Stimulated activated CD8-positive, alpha-beta memory T cell treated with anti-CD3 and anti-CD28 coated beads, Interleukin-2, amount 100 ng/mL, for 48 hours (primary cell): ENCODE data around the gene MBTPS1.

Experiments
- DNase-seq, 2 donors: peaks; one replicate each; pipeline ENCODE4 v3.0.0-alpha.2; 2020; ENCODE audit warnings: low read depth in 2 of 2

Gene MBTPS1

DNA sequence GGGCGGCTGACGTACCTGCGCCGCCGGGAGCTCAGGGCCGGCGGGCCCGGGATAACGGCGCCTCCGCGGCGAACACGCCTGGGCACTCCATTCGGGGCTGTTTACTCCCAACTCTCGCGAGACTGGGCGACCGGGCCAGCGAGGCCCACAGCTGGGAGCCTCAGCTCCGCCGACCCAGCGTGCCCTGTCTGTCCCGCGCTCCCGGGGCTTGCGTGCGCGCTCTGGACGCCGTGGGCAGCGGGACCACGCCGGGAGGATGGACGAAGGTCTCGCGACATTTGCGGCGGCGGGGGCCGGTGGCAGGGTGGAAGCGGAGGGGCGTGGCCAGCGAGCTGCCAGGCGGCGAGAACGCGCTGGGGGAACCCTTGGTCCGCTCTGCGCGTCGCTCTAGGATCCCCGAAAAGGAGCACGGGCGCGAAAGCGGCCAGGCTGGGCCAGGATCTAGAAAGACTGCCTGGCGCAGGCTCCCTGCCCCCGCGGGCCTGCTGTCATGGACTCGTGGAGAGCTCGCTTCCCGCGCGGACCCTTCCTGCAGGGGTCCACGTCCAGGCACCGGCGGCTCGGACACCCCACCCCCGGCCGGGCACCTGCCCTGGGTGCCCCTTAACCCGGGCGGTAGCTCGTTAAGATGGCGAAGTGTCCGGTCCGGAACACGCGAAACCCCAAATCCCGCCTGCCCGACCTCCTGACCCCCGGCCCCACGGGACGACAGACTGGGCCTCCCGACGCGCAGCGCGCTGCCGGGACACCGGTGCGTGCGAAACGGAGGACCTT, at the start of gene MBTPS1:
TSS of gene MBTPS1 (minus strand) at position 223 of the 774 bp plus-strand sequence. CDS start 15,159 bp downstream, outside the sequence.
- DNase-seq = peak; percentile 98 to 99

DNA sequence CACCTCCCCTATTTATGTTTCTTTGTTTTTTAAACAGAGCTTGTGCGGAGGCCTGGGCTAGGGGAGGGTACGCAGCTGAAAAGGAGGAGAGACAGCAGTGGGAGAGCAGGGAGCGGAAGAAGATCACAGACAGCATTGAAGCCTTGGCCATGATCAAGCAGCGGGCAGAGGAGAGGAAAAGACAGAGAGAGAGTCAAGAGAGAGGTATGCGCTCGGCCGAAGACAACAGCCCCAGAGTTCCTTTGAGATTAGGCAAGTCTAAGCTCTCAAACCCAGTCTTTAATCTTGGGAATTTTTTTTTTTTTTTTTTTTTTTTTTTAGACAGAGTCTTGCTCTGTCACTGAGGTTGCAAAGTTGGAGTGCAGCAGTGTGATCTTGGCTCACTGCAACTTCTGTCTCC, 49.0 kb upstream of the MBTPS1 start:
- no peak for DNase-seq

DNA sequence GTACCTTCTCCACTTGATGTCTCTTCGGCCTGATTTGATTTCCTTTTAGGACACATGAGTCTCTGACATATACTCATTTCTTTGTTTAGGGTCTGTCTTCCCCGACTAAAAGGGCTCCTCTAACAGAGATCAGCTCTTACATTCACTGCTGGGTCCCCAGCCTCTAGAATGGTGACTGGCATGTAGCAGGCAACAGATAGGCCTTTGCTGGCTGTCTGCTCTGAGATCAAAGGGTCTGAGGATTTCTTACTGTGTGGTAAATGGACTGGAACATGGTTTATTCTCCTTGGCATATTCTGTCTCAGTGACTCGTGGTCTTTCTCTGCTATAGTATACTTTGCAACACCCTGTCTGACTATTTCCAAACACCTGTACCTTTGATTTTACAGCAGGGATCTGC, 45.1 kb upstream of the MBTPS1 start:
- DNase-seq = no peak

DNA sequence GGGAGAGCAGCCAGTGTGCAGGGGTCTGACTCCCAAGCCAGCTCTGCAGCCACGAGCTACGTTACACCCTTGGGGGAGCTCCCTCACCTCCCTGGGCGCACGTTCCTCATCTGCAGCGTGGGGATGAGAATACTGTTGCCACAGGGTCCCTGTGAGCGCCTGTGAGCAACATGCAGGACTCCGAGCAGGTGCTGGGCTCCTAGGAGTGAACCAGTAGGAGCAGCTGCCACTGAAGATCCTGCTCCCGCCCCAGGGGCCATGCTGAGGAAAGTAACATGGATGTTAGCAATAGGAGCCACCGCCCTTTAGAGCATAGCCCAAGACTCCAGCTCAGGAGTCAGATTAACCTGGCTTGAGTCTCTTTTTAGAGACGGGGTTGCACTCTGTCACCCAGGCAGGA, 44.3 kb upstream of the MBTPS1 start:
- DNase-seq = no peak

DNA sequence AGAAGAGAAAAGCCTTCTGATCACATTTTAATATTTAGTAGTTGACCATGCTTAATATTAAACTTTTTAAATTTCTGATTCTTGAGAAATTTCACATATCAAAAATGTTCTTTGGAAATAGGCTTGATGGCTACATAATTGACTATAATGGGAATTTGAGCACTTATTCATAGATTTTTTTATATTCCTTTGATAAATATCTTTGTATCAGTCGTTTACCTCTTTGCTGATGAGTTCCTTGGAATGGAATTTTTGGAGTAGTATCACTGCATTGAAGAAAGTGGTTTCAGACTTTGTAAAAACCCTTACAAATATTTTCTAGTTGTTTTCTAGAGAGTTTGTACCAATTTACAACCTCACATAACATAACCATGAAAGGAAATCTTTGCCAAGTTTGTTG, 43.1 kb upstream of the MBTPS1 start:
- DNase-seq = no peak

DNA sequence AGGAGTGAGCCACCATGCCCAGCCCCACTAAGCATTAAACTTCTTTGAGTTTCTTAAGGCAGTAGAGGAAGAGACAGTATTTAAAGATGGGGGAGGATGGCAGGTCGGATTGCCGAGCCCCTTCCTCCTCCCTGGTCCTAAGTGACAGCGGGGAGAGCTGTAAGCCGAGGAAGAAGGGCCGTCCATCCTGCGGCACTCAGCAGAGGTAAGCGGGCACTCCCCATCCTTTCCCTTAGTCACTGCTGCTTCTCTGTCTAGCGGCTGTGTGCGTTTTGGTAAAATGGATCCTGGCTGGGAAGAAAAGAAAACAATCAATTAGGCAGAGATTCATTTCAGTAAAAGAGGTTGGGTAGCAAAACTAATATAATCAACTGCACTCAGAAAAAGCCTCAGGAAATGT, 42.3 kb upstream of the MBTPS1 start:
- DNase-seq = no peak

DNA sequence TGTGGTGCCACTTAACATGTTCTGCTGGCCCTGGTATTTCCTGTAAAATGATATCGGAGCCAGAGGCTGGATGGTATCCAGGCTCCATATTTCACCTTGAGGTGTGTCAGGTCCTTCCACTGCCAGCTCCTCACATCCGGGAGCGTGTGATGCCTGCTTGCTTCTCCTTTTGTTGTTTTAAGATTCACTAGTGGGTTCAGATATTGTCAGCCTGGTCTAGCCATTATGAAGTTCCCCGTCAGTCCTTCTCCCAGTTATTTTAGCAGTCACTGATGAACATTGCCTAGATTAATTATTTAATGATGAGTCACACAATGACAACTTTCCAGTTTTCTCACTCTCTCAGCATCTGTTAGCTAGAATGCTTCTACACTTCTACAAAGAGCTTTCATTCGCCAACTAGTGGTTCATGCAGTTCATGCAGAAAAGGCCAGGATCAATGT, 39.6 kb upstream of the MBTPS1 start:
- DNase-seq = no peak

DNA sequence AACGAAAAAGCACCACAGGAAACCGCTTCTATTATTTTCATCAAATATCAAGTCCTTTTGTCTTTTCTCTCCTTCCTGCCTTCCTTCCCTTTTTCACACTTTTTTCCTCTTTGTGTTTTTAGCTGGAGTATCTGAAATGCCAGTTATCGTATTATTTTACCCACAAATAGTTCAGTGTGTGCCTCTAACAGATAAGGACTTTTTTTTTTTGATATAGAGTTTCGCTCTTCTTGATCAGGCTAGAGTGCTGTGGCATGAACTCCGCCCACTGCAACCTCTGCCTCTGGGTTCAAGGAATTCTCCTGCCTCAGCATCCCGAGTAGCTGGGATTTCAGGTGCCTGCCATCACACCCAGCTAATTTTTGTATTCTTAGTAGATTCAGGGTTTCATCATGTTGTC, 39.0 kb upstream of the MBTPS1 start:
- no peak for DNase-seq

DNA sequence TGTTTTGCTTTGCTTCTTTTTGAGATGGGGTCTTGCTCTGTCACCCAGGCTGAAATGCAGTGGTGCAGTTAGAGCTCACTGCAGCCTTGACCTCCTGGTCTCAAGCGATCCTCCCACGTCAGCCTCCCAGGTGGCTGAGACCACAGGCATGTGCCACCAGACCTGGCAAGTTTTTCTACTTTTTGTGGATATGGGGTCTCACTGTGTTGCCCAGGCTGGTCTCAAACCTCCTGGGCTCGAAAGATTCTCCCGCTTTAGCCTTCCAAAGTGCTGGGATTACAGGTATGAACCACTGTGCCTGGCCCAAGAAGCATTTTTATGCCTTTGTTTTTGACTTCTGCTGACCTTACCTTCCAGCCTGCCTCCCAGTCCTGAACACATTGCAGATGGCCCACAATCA, 38.5 kb upstream of the MBTPS1 start:
- no peak for DNase-seq

DNA sequence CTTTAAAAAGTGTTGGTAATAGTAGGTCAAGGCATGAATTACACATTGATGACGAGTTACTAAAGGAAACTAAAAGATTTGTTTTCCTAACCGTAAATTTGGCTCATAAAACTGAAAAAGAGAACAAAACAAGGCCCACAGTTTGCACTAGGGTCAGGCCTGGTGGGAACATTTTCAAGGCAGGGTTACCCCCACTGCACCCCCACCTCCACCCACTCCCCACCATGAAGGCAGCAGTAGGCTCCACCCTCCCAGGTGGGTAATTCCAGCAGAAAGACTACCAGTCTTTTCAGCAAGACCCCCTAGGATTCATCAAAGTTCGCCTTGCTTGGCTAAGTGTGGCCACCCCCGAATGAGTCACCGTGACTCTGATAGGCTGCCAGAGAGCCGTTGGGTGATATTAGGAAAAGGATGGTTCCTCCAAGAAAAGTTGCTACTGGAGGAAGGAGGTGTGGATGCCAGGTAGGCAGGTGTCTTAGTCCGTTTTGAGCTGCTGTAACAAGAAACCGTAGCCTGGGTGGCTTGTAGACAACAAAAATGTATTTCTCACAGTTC, 37.0 kb upstream of the MBTPS1 start:
- no peak for DNase-seq

DNA sequence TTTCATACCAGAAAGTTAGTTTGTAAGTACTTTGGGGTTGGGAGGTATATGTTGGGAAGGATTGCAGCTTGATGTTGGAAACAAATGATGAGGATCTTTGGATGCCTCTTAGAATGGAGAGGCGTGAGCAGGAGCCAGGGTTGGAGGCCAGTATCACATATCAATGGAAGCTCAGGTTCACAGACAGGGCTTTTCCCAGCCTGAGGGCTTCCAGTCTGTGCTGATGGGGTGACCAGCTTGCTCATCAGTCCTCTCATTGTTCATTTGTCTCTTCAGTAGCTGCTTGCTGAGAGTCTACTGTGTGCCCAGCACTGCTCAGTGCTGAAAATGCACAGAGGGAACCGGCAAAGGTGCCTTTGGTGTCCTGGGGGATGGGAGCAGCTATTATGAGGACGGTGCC, 34.2 kb upstream of the MBTPS1 start:
- no peak for DNase-seq

DNA sequence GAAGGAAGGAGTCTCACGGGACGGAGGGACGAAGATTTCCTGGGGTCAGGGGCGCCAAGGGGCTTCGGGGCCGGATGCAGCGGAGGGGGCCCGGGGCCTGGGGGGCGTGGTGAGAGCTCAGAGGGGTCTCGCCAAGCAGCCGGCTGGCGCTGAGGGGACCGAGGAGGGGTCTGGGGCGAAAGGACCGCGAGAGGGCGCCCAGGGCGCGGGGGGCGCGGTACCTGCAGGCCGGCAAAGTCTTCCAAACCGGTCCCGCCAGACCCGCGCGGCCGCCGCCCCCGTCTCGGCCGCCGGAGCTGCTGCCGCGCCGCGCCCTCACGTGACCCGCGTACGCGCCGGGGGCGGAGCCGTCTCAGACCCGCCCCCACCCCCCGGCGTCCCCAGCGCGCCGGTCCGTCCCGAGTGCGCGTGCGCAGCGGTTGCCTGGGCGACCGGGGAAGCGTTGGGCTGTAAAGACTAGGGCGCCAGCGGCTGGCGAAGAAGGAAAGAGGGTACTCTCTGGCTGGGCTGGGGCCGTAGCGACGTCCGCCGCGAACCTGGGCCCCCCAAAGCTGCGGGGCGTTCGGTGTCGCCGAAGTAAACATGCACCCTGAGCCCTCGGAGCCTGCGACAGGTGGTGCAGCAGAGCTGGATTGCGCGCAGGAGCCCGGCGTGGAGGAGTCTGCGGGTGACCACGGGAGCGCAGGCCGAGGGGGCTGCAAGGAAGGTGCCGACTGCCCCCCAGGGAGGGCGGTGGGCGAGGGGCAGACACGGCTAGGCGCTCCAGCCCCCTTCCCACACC, 28.3 kb upstream of the MBTPS1 start, which contains the start of the genes DNAAF1 and HSDL1:
TSS of gene DNAAF1 (plus strand) at position 450 of the 781 bp plus-strand sequence. CDS start at position 583, 133 bp downstream.
TSS of gene HSDL1 (minus strand) at position 319 of the 781 bp plus-strand sequence. CDS start 13,856 bp downstream, outside the sequence.
- peak; percentile 88 to 93 for DNase-seq

DNA sequence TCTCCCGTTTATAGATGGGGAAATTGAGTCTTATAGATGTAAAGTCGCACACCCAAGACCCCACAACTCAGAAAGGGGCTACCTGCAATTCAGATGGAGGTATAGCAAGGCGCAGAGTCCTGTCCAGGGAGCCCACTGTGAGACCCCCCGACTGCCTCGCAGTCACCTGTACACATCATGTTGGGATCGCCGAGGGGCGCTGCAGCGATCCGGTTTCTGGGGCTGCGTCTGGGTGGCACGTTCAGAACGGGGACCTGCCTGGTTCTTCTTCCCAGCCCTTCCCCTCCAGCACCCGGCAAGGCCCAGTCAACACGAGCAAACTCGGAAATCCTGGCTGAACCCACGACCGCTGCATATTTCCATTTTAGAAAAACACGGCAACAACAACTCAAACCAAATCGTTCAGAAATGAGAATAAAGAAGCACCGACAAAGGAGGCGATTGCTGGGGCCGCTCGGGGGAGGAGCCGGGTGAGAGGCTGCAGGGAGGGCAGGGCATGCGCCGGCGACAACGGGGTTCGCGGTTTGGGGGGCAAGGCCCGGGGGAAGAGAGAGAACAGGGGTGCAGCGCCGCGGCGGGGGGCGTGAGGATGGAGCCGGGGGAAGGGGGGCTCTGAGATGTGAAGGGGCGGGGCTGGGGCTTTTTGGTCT, 27.6 kb upstream of the MBTPS1 start:
- DNase-seq = peak in 1 of 2 donors; percentile 26

DNA sequence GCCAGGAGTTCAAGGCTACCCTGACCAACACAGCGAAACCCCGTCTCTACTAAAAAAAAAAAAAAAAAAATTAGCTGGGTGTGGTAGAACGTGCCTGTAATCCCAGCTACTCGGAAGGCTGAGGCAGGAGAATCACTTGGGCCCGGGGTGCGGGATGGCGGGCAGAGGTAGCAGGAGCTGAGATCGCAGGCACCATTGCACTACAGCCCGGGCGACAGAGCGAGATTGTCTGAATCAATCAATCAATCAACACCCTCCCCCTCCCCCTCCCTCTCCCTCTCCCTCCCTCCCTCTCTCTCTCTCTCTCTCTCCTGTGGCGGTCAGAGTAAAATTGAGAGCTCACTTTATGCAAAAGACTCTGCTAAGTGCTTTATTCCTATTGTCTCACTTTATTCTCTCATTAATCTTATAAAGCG, 27.1 kb upstream of the MBTPS1 start:
- no peak for DNase-seq

DNA sequence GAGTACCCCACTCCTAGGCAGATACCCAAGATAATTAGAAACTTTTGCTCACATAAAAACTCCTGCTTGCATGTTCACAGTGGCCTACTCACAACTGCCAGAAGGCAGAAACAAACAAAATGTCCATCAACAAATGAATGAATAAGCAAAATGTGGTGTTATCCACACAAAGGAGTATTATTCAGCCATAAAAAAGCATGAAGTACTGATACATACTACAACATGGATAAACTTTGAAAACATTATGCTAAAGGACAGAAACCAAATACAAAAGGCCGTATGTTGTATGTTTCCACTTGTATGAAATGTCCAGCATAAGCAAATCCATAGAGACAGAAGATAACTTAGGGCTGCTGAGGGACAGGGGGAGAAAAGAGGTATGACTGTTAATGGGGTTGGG, 26.3 kb upstream of the MBTPS1 start:
- no peak for DNase-seq

DNA sequence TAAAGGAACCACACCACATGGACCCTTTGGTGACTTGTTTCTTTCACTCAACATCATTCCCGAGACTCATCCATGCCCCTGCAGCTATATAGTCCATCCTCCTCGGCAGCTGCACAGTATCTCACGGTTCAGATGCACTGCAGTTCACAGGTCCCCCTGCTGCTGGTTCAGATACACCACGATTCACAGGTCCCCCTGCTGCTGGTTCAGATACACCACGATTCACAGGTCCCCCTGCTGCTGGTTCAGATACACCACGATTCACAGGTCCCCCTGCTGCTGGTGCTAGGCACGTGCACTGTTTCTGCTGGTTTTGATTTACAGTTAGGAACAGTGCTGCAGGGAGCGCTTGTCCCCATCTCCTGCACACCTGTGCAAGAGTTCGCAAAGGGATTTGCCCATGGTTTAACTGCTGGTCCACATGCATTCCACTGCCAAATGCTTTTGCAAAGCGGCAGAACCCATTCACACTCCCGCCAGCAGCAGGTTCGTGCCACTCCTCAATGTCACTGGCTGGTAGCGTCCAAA, 24.5 kb upstream of the MBTPS1 start:
- DNase-seq = no peak

DNA sequence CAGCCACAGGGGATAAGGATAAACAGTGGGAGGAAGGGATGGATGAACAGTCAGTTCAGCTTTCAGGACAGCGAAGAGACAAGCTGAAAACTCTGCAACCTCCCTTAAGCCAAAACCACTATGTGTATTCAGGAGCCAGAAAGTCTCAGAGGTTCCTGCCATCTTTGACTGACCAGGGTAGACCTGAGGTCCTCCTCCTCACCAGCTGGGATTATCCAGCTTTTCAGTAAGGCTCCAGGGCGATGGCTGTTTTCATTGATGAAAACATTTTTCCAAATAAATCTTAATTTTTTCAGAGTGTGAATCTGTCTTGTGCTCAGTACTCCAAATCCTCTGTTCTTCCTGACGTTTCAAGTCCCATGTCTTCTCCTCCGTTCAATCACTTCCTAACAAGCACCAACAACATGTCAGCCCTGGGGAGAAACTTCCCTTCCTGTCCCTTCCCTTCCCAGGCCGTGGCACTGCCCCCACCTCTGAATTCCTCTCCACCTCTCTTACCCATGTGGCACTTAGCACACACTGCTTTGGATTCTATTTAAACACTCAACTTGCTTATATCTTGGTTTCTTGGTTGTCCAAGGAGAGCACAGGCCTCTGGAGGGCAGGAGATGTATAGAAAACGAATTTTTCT, 23.0 kb upstream of the MBTPS1 start:
- no peak for DNase-seq

DNA sequence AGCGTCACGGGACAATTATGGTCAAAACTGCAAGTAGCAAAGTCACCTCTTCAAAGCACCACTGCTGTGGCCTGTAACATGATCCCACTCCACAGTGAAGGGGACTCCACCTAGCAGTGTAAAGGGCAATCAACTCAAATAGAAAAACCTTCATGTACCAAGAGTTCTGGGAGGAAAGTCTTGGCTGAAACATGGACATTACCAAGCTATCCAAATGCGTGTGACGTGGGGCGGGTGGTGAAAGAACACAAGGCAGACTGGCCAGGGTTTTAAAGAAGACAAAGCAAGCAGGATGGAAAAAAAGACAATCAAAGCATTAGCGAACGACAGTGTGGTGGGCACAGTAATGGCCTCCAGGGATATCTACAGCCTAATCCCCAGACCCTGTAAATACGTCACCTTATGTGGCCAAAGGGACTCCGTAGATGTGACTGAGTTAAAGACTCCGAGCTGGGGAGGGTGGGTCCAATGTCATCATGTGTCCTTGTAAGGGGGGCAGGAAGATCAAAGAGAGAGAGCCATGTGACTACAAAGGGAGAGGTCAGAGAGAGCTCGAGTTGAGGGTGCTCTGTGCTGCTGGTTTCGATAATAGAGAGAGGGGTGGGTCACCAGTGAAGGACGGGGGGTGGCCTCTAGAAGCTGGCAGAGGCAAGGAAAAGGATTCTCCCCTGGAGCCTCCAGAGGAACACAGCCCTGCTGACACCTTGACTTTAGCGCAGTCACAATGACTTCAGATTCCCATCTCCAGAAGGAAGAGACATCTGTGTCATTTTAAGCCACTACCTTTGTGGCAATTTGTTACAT, 22.3 kb upstream of the MBTPS1 start:
- DNase-seq = peak in 1 of 2 donors; percentile 9

DNA sequence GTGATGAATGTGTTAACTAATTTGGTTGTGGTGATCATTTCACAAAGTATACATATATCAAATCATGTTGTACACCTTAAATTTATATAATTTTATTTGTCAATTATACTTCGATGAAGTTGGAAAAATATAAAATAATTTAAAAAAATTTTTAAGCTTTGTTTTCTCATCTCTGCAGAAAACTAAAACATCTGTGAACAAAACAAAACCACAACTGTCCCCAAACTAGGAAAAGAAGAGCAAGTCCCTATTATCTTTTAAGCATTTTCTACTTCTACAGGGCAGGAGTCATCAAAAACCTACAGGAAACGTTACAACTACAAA, 21.7 kb upstream of the MBTPS1 start:
- no peak for DNase-seq

DNA sequence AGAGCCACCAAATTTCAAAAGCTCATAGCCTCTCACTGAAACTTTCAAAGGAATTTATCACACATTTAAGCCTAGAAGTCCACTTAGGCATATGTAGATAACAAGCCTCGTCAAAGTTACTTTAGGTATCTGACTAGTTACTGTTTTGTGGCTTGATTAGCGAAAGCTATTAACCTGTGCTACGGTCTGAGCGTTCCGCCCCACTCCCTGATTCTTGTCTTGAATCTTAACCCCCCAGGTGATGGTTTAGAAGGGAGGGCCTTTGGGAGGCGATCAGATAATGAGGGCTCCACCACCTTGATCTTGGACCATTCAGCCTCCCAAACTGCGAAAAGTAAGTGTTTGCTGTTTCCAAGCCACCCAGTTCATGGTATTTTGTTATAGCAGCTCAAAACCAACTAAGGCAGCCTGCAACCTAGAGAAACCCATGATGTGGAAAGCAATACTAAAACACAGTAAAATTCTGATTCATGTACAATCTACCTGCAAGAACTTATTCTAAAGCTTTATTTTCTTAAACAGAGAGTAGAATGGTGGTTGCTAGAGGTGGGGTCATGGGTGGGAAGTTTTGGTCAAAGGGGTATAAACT, 21.1 kb upstream of the MBTPS1 start:
- no peak for DNase-seq
